GM12875 (cell line): ENCODE results near the gene CYREN.

Source experiments
- H3K4me3 ChIP-seq: one replicate; pipeline ENCODE4 v1.5.1; 2011; ENCODE audit warnings: low read depth, low read length, control low read depth
- TF ChIP-seq, protein P1 (sequence below): IDR thresholded peaks from 2 replicates; pipeline ENCODE4 v1.5.1; 2011; ENCODE audit warnings: low read depth, mild to moderate bottlenecking, control low read depth, inconsistent platforms, low read length, moderate library complexity, borderline replicate concordance; ENCODE audit not compliant: insufficient read depth

Gene CYREN

DNA sequence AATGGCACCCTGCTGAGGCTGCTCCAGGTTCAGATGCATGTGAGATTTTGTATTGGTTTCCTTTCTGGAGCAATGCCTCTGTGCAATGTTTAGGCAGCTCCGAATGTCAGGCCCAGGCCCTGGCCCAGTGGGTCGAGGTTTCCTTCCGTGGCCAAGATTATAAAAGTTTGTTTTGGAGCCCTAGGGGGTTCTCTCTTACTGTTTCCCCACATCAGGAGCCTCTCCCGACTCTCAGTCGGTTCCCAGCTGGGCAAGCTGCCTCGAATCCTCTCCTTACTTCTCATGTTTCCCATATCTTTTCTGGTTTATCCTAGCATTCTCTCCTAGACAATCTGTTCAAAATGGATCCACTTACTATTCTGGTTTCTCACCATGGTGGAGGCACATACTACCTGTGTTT lies 11.6 kb downstream of the CYREN start:
- H3K4me3 ChIP-seq = no peak overlapping the region
- TF ChIP-seq, protein P1, sequence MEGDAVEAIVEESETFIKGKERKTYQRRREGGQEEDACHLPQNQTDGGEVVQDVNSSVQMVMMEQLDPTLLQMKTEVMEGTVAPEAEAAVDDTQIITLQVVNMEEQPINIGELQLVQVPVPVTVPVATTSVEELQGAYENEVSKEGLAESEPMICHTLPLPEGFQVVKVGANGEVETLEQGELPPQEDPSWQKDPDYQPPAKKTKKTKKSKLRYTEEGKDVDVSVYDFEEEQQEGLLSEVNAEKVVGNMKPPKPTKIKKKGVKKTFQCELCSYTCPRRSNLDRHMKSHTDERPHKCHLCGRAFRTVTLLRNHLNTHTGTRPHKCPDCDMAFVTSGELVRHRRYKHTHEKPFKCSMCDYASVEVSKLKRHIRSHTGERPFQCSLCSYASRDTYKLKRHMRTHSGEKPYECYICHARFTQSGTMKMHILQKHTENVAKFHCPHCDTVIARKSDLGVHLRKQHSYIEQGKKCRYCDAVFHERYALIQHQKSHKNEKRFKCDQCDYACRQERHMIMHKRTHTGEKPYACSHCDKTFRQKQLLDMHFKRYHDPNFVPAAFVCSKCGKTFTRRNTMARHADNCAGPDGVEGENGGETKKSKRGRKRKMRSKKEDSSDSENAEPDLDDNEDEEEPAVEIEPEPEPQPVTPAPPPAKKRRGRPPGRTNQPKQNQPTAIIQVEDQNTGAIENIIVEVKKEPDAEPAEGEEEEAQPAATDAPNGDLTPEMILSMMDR = no peak

DNA sequence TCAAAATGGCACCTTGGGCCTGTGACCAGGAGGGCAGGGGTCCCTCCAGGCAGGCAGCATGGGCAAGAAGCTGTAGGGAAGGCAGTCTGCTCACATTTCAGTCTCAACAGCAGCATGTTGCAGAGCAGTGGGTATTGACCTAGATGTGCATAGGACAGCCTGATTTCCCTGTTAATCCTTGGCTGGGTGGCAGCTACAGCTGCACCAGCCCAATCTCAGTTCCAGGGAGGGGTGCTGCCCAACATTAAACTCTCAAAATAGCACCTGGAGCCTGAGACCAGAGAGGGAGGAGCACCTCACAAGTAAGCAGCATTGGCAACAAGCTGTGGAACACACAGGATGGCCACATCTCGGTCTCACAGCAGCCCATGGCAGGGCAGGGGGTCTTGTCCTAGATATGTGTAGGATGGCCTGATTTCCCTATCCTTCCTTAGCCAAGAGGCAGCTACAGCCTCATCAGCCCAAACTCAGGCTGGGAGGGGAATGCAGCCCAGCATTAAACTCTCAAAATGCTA lies 12.3 kb downstream of the CYREN start:
- TF ChIP-seq, protein P1 = no peak
- no peak overlapping the region for H3K4me3 ChIP-seq

DNA sequence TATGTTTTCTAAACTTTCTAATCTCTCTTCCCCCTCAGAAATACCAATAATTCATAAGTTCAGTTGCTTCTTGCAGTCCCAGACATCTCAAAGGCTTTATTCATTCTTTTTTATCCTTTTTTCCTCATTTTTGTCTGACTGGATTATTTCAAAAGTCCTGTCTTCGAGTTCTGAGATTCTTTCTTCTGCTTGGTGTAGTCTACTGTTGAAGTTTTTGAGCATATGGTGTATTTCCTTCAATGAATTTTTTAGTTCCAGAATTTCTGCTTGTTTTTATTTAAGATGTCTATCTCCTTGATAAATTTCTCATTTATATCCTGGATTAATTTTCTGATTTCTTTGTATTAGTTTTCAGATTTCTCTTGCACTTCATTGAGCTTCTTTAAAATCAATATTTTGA lies 14.2 kb downstream of the CYREN start:
- H3K4me3 ChIP-seq = no peak overlapping the region
- TF ChIP-seq, protein P1 = no peak

DNA sequence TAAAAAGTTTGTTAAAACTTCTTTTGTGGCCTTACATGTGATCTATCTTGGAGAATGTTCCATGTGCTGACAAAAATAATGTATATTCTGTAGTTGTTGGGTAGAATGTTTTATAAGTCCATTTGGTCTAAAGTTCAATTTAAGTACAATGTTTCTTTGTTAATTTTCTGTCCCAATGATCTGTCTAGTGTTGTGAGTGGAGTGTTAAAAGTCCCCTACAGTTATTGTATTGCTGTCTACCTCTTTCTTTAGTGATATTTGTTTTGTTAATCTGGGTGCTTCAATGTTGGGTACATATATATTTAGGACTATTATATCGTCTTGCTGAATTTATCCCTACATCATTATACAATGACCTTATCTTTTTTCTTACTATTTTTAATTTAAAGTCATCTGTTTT lies 15.8 kb downstream of the CYREN start:
- TF ChIP-seq, protein P1 = no peak

DNA sequence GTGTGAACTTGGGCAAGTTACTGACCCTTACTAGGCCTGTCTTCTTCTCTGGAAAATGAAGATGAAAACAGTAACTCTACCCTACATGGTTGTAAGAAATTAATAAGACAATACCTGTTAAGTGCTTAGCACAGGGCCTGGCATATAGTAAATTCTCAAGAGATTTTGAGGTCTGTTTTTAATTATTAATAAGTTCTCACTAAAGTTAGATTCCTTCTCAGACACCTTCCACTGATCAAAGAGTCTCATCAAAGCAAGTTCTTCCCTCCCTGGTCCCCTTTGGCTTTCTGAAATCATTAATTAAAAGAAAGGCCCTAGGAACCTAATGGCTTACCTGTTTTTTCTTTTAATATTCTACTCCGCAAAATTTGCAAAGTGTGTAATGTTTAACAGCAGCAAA lies 18.1 kb downstream of the CYREN start:
- H3K4me3 ChIP-seq = no peak overlapping the region
- TF ChIP-seq, protein P1 = no peak

More for the DNA sequence above, 15.8 kb downstream of the CYREN start:
- no peak overlapping the region for H3K4me3 ChIP-seq

DNA sequence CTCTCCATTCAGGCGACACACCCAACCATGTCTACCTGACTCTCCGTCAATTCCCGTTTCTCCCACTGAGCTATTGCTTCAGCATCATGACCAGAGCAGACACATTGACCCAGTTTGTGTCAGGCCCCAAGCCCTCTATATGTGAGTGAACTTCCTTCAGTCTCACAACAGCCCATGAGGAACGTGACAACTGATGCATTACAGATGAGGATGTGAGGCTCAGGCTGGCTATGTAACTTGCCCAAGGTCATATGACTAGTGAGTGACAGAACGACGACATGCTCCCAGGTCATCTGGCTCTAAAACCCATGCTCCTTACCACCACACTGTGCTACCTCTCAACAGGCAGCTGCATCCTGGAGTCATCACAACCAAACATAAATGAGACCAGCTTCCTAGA lies 19.0 kb downstream of the CYREN start:
- TF ChIP-seq, protein P1 = no peak
- no peak overlapping the region for H3K4me3 ChIP-seq

DNA sequence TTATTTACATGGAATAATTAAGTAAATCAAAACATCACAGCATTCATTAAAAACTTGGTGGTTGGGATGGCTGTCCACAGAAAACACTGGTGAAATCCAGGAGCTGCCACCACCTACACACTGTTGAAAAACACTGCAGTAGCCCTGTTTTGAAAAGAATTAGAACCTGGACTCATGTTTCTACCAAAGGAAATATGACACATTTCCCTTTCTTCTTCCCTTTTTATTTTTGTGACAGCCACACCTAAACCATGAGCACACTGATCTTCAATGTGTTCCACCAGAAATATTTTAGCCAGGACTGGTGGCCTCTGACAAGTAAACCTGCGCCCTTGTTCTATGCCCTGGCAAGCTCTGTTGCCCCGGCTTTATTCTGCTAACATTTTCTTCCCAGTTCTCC lies 19.4 kb downstream of the CYREN start:
- no peak overlapping the region for H3K4me3 ChIP-seq
- TF ChIP-seq, protein P1 = no peak
